Ishikawa (cell line): ENCODE results near the gene GYPE.

Experiments
- EGR1 ChIP-seq: IDR thresholded peaks from 2 replicates; pipeline ENCODE4 v1.6.1; 2012
- MAX ChIP-seq: IDR thresholded peaks from 2 replicates; pipeline ENCODE4 v1.6.1; 2012
- TAF1 ChIP-seq: IDR thresholded peaks from 2 replicates; pipeline ENCODE4 v1.6.1; 2012; ENCODE audit warnings: low read depth, mild to moderate bottlenecking
- TF ChIP-seq, protein P1 (sequence below): IDR thresholded peaks from 2 replicates; pipeline ENCODE4 v1.6.1; 2012; ENCODE audit warnings: low read depth, mild to moderate bottlenecking

DNA sequence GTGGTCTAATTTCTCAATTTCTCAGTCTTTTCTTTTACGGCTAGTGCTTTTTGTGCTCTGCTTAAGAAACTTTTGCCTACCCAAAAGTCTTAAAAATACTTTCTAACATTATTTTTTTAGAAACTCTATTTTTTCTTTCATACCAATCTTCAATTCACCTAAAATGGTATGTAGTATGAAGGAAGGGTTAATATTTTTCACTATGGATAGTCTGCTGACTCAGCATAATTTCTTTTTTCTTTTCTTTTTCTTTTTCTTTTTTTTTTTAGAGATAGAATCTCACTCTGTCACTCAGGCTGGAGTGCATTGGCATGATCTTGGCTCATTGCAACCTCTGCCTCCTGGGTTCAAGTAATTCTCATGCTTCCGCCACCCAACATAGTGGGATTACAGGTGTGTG is 34.2 kb upstream of the GYPE start:
- TF ChIP-seq EGR1 = no peak
- TF ChIP-seq, protein P1, sequence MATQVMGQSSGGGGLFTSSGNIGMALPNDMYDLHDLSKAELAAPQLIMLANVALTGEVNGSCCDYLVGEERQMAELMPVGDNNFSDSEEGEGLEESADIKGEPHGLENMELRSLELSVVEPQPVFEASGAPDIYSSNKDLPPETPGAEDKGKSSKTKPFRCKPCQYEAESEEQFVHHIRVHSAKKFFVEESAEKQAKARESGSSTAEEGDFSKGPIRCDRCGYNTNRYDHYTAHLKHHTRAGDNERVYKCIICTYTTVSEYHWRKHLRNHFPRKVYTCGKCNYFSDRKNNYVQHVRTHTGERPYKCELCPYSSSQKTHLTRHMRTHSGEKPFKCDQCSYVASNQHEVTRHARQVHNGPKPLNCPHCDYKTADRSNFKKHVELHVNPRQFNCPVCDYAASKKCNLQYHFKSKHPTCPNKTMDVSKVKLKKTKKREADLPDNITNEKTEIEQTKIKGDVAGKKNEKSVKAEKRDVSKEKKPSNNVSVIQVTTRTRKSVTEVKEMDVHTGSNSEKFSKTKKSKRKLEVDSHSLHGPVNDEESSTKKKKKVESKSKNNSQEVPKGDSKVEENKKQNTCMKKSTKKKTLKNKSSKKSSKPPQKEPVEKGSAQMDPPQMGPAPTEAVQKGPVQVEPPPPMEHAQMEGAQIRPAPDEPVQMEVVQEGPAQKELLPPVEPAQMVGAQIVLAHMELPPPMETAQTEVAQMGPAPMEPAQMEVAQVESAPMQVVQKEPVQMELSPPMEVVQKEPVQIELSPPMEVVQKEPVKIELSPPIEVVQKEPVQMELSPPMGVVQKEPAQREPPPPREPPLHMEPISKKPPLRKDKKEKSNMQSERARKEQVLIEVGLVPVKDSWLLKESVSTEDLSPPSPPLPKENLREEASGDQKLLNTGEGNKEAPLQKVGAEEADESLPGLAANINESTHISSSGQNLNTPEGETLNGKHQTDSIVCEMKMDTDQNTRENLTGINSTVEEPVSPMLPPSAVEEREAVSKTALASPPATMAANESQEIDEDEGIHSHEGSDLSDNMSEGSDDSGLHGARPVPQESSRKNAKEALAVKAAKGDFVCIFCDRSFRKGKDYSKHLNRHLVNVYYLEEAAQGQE = no peak
- no peak for TF ChIP-seq MAX
- no peak for TF ChIP-seq TAF1
